Activated naive CD8-positive, alpha-beta T cell (primary cell): Measurements from ENCODE around the gene PRAMEF12.

Experiments
- H3K27ac Mint-ChIP-seq: one replicate; pipeline ENCODE4 v1.8.0; 2021; ENCODE audit warnings: mixed read lengths
- H3K27me3 Mint-ChIP-seq: one replicate; pipeline ENCODE4 v1.8.0; 2021; ENCODE audit warnings: mixed read lengths
- H3K36me3 Mint-ChIP-seq: one replicate; pipeline ENCODE4 v1.8.0; 2021; ENCODE audit warnings: mixed read lengths
- H3K4me1 Mint-ChIP-seq: one replicate; pipeline ENCODE4 v1.8.0; 2021; ENCODE audit warnings: low read depth, mixed read lengths
- H3K4me3 Mint-ChIP-seq: one replicate; pipeline ENCODE4 v1.8.0; 2021; ENCODE audit warnings: mild to moderate bottlenecking, mixed read lengths
- H3K9me3 Mint-ChIP-seq: one replicate; pipeline ENCODE4 v1.8.0; 2021; ENCODE audit warnings: low read depth, mixed read lengths

Gene PRAMEF12

DNA sequence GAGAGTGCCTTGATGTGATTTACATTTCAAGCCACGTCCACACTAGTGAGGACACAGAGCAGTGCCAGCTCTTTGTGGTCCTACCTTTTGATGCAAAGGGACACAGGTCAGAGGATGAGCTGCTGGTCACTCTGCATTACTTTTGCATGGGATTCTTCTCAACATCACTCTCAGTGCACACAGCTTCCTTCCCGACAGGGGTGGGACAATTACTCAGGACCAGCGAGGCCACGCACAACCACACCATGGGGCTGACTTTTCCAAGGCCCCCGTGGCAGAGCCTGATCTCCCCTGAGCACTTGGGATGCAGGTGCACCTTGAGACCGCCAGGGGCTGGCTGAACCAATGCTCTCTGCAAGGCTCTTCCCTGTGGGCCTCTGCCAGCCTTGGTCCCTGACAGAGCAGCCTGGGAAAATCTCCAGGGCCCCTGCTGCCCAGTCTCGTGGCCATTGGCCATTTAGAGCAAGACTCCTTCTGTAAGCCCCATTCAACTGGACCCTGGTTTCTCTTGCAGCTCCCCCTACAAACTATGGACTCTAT is 13.2 kb upstream of the PRAMEF12 start:
- no peak overlapping the region for H3K4me3 Mint-ChIP-seq
- H3K36me3 Mint-ChIP-seq, result no peaks in the 10 kb centered on the region
- no peaks in the 10 kb centered on the region for H3K9me3 Mint-ChIP-seq
- H3K4me1 Mint-ChIP-seq, result no peaks in the 10 kb centered on the region
- H3K27ac Mint-ChIP-seq, result no peak overlapping the region
- H3K27me3 Mint-ChIP-seq, result peaks cover 12% of the 10 kb centered on the region

GRCh38 chr1:12761781-12762180 is 11.8 kb upstream of the PRAMEF12 start:
- no peaks in the 10 kb centered on the region for H3K36me3 Mint-ChIP-seq
- peaks cover 13% of the 10 kb centered on the region for H3K27me3 Mint-ChIP-seq
- H3K4me1 Mint-ChIP-seq, result no peaks in the 10 kb centered on the region
- no peaks in the 10 kb centered on the region for H3K9me3 Mint-ChIP-seq
- H3K27ac Mint-ChIP-seq, result no peak overlapping the region
- H3K4me3 Mint-ChIP-seq, result no peak overlapping the region

- no peak overlapping the region for H3K4me3 Mint-ChIP-seq
- H3K4me1 Mint-ChIP-seq, result no peaks in the 10 kb centered on the region
- H3K27me3 Mint-ChIP-seq, result peaks cover 11% of the 10 kb centered on the region
- H3K36me3 Mint-ChIP-seq, result no peaks in the 10 kb centered on the region
- H3K9me3 Mint-ChIP-seq, result no peaks in the 10 kb centered on the region
- no peak overlapping the region for H3K27ac Mint-ChIP-seq
These were observed 10.8 kb upstream of the PRAMEF12 start for GRCh38 chr1:12762766-12763165.

- Mint-ChIP-seq H3K27ac (no peak overlapping the region), H3K4me1 (no peaks in the 10 kb centered on the region)
These were observed 10.1 kb upstream of the PRAMEF12 start for GRCh38 chr1:12763479-12763878.

GRCh38 chr1:12764016-12764415 is 9.5 kb upstream of the PRAMEF12 start:
- Mint-ChIP-seq H3K36me3 (no peaks in the 10 kb centered on the region), H3K9me3 (no peaks in the 10 kb centered on the region), H3K27me3 (peaks cover 7% of the 10 kb centered on the region), H3K4me3 (no peak overlapping the region), H3K27ac (no peak overlapping the region), H3K4me1 (no peaks in the 10 kb centered on the region)

More at GRCh38 chr1:12763479-12763878, 10.1 kb upstream of the PRAMEF12 start:
- Mint-ChIP-seq H3K9me3 (no peaks in the 10 kb centered on the region), H3K36me3 (no peaks in the 10 kb centered on the region), H3K27me3 (peaks cover 9% of the 10 kb centered on the region), H3K4me3 (no peak overlapping the region)

GRCh38 chr1:12769031-12769430 is 4.5 kb upstream of the PRAMEF12 start:
- no peaks in the 10 kb centered on the region for H3K9me3 Mint-ChIP-seq
- H3K27me3 Mint-ChIP-seq, result peaks cover 17% of the 10 kb centered on the region
- no peak overlapping the region for H3K4me3 Mint-ChIP-seq
- no peak overlapping the region for H3K27ac Mint-ChIP-seq
- no peaks in the 10 kb centered on the region for H3K36me3 Mint-ChIP-seq
- no peaks in the 10 kb centered on the region for H3K4me1 Mint-ChIP-seq

DNA sequence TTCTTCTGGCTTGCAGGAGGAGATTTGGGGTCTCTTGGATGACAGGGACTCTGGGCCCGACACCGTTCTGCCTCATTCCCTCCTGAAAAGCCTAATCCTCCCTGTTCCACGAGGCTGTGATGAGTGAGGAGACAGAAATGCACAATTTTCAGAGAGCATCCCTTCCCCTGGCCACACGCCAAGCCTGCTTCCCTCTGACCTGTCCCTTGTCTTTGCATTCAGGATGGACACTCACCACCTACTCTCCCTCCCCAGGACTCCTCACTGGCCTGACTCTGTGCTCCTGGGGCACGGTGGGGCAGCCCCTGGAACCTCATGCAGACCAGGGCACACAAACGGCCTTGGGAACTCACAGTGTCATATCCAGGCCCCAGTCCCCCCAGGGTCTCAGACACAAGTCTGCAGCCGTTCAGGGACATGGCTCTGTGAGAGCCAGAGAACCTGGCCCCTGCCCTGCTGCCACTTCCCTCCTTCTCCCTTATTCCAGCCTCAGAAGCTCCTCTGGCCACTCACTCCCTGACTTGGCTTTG is 3.5 kb upstream of the PRAMEF12 start:
- H3K4me3 Mint-ChIP-seq, result no peak overlapping the region
- H3K27me3 Mint-ChIP-seq, result peaks cover 19% of the 10 kb centered on the region
- no peaks in the 10 kb centered on the region for H3K9me3 Mint-ChIP-seq
- H3K27ac Mint-ChIP-seq, result no peak overlapping the region
- no peaks in the 10 kb centered on the region for H3K36me3 Mint-ChIP-seq
- no peaks in the 10 kb centered on the region for H3K4me1 Mint-ChIP-seq

- no peak overlapping the region for H3K4me3 Mint-ChIP-seq
- peaks cover 18% of the 10 kb centered on the region for H3K27me3 Mint-ChIP-seq
- no peak overlapping the region for H3K27ac Mint-ChIP-seq
- no peaks in the 10 kb centered on the region for H3K9me3 Mint-ChIP-seq
- no peaks in the 10 kb centered on the region for H3K36me3 Mint-ChIP-seq
- H3K4me1 Mint-ChIP-seq, result no peaks in the 10 kb centered on the region
These were observed 2.9 kb upstream of the PRAMEF12 start for GRCh38 chr1:12770620-12771019.

DNA sequence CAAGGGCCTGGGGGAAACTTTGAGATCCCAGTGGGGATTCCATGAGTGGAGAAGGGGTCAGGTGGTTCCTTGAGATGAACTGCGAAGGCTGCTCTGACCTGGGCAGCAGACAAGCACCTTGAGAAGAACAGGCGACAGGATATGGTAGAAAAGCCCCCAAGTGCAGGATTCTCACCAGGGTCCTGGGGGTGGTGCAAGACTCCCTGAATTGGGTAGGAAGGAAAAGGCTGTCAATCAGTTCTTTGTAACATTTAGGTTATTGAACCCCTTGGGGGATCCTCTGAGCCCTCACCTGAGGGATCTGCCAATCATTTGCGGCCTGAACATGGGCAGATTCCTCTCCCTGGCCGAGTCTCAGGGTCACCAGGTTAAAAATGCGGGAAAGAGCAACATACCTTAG is 2.4 kb upstream of the PRAMEF12 start:
- no peaks in the 10 kb centered on the region for H3K9me3 Mint-ChIP-seq
- H3K36me3 Mint-ChIP-seq, result no peaks in the 10 kb centered on the region
- no peak overlapping the region for H3K4me3 Mint-ChIP-seq
- peaks cover 18% of the 10 kb centered on the region for H3K27me3 Mint-ChIP-seq
- no peak overlapping the region for H3K27ac Mint-ChIP-seq
- no peaks in the 10 kb centered on the region for H3K4me1 Mint-ChIP-seq

GRCh38 chr1:12772520-12772919 is 1.0 kb upstream of the PRAMEF12 start:
- Mint-ChIP-seq H3K27me3 (peaks cover 18% of the 10 kb centered on the region), H3K36me3 (no peaks in the 10 kb centered on the region), H3K4me1 (no peaks in the 10 kb centered on the region), H3K9me3 (no peaks in the 10 kb centered on the region), H3K27ac (no peak overlapping the region), H3K4me3 (no peak overlapping the region)

- no peaks in the 10 kb centered on the region for H3K9me3 Mint-ChIP-seq
- H3K4me1 Mint-ChIP-seq, result no peaks in the 10 kb centered on the region
- no peaks in the 10 kb centered on the region for H3K36me3 Mint-ChIP-seq
- H3K27ac Mint-ChIP-seq, result no peak overlapping the region
- no peak overlapping the region for H3K4me3 Mint-ChIP-seq
- peaks cover 21% of the 10 kb centered on the region for H3K27me3 Mint-ChIP-seq
These were observed 1.3 kb downstream of the PRAMEF12 start for GRCh38 chr1:12774801-12775345.

DNA sequence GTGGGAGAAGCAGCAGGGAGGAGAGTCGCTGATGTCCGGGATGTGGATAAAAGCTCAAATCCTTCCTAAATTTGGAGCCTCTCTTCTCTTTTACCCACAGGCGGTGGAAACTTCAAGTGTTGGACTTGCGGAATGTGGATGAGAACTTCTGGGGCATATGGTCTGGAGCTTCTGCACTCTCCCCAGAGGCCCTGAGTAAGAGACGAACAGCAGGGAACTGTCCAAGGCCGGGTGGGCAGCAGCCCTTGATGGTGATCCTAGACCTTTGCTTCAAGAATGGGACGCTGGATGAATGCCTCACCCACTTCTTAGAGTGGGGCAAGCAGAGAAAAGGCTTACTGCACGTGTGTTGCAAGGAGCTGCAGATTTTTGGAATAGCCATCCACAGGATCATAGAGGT is 1.9 kb downstream of the PRAMEF12 start:
- no peak overlapping the region for H3K4me3 Mint-ChIP-seq
- no peak overlapping the region for H3K27ac Mint-ChIP-seq
- no peaks in the 10 kb centered on the region for H3K4me1 Mint-ChIP-seq
- H3K27me3 Mint-ChIP-seq, result peaks cover 17% of the 10 kb centered on the region
- no peaks in the 10 kb centered on the region for H3K36me3 Mint-ChIP-seq
- H3K9me3 Mint-ChIP-seq, result no peaks in the 10 kb centered on the region

GRCh38 chr1:12776801-12777557 is 3.4 kb downstream of the PRAMEF12 start:
- Mint-ChIP-seq H3K9me3 (no peaks in the 10 kb centered on the region), H3K4me1 (no peaks in the 10 kb centered on the region), H3K27me3 (peaks cover 16% of the 10 kb centered on the region), H3K36me3 (no peaks in the 10 kb centered on the region), H3K27ac (no peak overlapping the region), H3K4me3 (no peak overlapping the region)

DNA sequence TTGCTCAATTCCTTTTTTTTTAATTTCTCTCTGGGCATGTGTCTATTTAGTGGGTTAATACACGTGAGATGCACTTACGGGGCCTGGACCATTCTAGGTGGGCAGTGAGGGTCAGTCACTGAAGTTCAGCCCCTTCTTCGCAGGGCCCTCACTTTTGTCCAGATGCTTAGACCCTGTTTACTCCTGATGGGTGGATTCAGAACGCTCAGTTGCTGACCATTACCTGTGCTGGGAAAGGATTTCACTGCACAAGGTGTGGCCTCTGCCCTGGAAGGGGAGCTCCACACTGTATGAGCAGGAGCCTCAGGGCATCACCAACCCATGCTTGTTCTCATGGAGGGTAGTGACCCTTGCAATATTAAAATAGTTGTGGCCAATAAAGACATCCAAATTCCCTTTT is 4.5 kb downstream of the PRAMEF12 start:
- H3K27ac Mint-ChIP-seq, result no peak overlapping the region

GRCh38 chr1:12778907-12779306 is 5.4 kb downstream of the PRAMEF12 start:
- Mint-ChIP-seq H3K36me3 (peaks cover 4% of the 10 kb centered on the region), H3K27me3 (peaks cover 10% of the 10 kb centered on the region), H3K4me3 (no peak overlapping the region), H3K4me1 (no peaks in the 10 kb centered on the region), H3K27ac (no peak overlapping the region), H3K9me3 (no peaks in the 10 kb centered on the region)

More for the DNA sequence above, 4.5 kb downstream of the PRAMEF12 start:
- Mint-ChIP-seq H3K9me3 (no peaks in the 10 kb centered on the region), H3K36me3 (peaks cover under 1% of the 10 kb centered on the region), H3K4me1 (no peaks in the 10 kb centered on the region), H3K4me3 (no peak overlapping the region), H3K27me3 (peaks cover 12% of the 10 kb centered on the region)
